ENCODE results near the gene EGR2.

EGR2 gene

DNA sequence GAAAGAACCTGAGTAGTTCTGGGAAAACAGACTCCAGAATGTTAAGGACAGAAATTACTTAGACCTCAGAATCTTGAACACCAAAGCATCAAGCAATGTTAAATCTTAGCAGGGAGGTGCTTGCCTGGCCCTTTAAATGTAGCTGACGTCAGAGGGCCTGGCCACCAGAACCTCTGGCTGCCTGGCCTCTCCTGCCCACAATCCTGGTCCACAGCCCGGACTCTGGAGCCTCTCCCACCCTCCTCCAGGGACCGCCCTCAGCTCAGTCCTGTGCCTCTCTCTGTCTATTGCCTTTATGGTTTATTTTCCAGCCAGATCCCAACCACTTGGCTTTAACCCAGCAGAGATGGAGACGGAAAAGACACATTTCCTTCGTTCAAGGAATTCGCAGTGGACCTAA lies 42.2 kb upstream of the EGR2 start:
- no peak overlapping the region for H3K4me2 ChIP-seq (ENCODE audit: insufficient read depth, low read length, poor library complexity, severe bottlenecking)
- no CpG with 5 or more reads among the region's 6 CpGs for WGBS, 2 donors (ENCODE audit: extremely low coverage in 2 of 2, insufficient read length in 2 of 2, insufficient replicate concordance in 1 of 2)

GRCh38 chr10:62856021-62856420 lies 39.9 kb upstream of the EGR2 start:
- no peak overlapping the region for H2AK5ac ChIP-seq (ENCODE audit: low read depth, low read length)
- H3K18ac ChIP-seq (ENCODE audit: low read length): no peak overlapping the region
- H2BK12ac ChIP-seq (ENCODE audit: low read length): no peak overlapping the region
- H3K9ac ChIP-seq (ENCODE audit: low read depth, low read length, poor library complexity): no peak overlapping the region
- H3K4ac ChIP-seq (ENCODE audit: low read length): no peak overlapping the region
- no peak overlapping the region for H2BK120ac ChIP-seq (ENCODE audit: low read depth, low read length)
- no peaks in the 10 kb centered on the region for H3K36me3 ChIP-seq (replicated peaks in 1 of 2; ENCODE audit: control insufficient read depth in 2 of 2, insufficient read depth in 2 of 2, low read length in 2 of 2)
- H3K4me1 ChIP-seq (ENCODE audit: control insufficient read depth in 2 of 2, insufficient read depth in 1 of 2, low read depth in 1 of 2, low read length in 2 of 2): peaks cover 0 to 8% of the 10 kb centered on the region in 2 donors
- no peak overlapping the region for H3K23ac ChIP-seq (ENCODE audit: low read depth, low read length, poor library complexity)
- no peak overlapping the region for H3K27ac ChIP-seq (replicated peaks; ENCODE audit: low read length)
- no peak overlapping the region for H3K4me3 ChIP-seq (ENCODE audit: low read length in 2 of 2)
- no peaks in the 10 kb centered on the region for H3K27me3 ChIP-seq (ENCODE audit: control insufficient read depth in 3 of 3, insufficient read depth in 3 of 3, low read depth in 1 of 3, low read length in 3 of 3)
- no peak overlapping the region for H2BK5ac ChIP-seq (ENCODE audit: low read length)
- H2AFZ ChIP-seq (ENCODE audit: low read length): no peak overlapping the region
- H3K79me1 ChIP-seq (ENCODE audit: low read depth, low read length): no peaks in the 10 kb centered on the region
- H3K14ac ChIP-seq (ENCODE audit: low read length): no peak overlapping the region
- no CpG with 5 or more reads among the region's 4 CpGs for WGBS, 2 donors (ENCODE audit: extremely low coverage in 2 of 2, insufficient read length in 2 of 2, insufficient replicate concordance in 1 of 2)
- H3K4me2 ChIP-seq (ENCODE audit: insufficient read depth, low read length, poor library complexity, severe bottlenecking): no peak overlapping the region
- no peaks in the 10 kb centered on the region for H3K9me3 ChIP-seq (replicated peaks in 1 of 2; ENCODE audit: control insufficient read depth in 2 of 2, insufficient read depth in 1 of 2, low read depth in 1 of 2, low read length in 2 of 2)
- no peak for DNase-seq (ENCODE audit: low spot score)
- no peak overlapping the region for H4K8ac ChIP-seq (ENCODE audit: low read depth, low read length)
- H2BK15ac ChIP-seq (ENCODE audit: low read length): no peak overlapping the region
- no peak overlapping the region for H4K91ac ChIP-seq (ENCODE audit: low read depth, low read length, poor library complexity)

More for the DNA sequence above, 42.2 kb upstream of the EGR2 start:
- Histone ChIP-seq H3K4ac (ENCODE audit: low read length) (no peak overlapping the region), H3K27ac (replicated peaks; ENCODE audit: low read length) (no peak overlapping the region), H3K4me1 (ENCODE audit: control insufficient read depth in 2 of 2, insufficient read depth in 1 of 2, low read depth in 1 of 2, low read length in 2 of 2) (peaks cover 0 to 11% of the 10 kb centered on the region in 2 donors), H3K9ac (ENCODE audit: low read depth, low read length, poor library complexity) (no peak overlapping the region), H4K91ac (ENCODE audit: low read depth, low read length, poor library complexity) (no peak overlapping the region), H3K27me3 (ENCODE audit: control insufficient read depth in 3 of 3, insufficient read depth in 3 of 3, low read depth in 1 of 3, low read length in 3 of 3) (no peaks in the 10 kb centered on the region), H2BK5ac (ENCODE audit: low read length) (no peak overlapping the region), H2BK15ac (ENCODE audit: low read length) (no peak overlapping the region), H3K14ac (ENCODE audit: low read length) (no peak overlapping the region), H2BK120ac (ENCODE audit: low read depth, low read length) (no peak overlapping the region), H3K23ac (ENCODE audit: low read depth, low read length, poor library complexity) (no peak overlapping the region), H2BK12ac (ENCODE audit: low read length) (no peak overlapping the region), H2AK5ac (ENCODE audit: low read depth, low read length) (no peak overlapping the region), H3K4me3 (ENCODE audit: low read length in 2 of 2) (no peak overlapping the region), H3K9me3 (replicated peaks in 1 of 2; ENCODE audit: control insufficient read depth in 2 of 2, insufficient read depth in 1 of 2, low read depth in 1 of 2, low read length in 2 of 2) (no peaks in the 10 kb centered on the region), H3K79me1 (ENCODE audit: low read depth, low read length) (no peaks in the 10 kb centered on the region), H2AFZ (ENCODE audit: low read length) (no peak overlapping the region), H3K36me3 (replicated peaks in 1 of 2; ENCODE audit: control insufficient read depth in 2 of 2, insufficient read depth in 2 of 2, low read length in 2 of 2) (no peaks in the 10 kb centered on the region), H3K18ac (ENCODE audit: low read length) (no peak overlapping the region), H4K8ac (ENCODE audit: low read depth, low read length) (no peak overlapping the region)
- DNase-seq (ENCODE audit: low spot score): no peak

DNA sequence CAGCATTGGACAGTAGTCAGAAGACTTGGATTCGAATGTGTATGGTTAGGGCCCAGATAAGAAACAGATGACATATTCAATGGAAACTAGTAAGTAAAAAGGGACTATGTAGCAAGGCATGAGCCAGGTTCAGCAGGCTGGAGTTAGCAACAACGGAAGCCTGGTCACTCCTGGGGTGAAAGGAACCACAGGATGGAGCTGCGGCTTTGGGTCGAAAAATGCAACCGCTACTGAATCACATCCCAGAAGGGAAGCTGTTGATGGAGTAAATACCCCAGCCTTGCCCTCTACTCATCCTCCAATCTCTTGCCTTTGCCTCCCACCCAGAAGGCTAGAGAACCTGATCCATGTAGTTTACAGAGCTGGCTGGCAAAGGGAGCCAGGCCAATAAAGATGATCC lies 37.5 kb upstream of the EGR2 start:
- H3K4ac ChIP-seq (ENCODE audit: low read length): no peak overlapping the region
- H3K79me1 ChIP-seq (ENCODE audit: low read depth, low read length): no peaks in the 10 kb centered on the region
- no peak overlapping the region for H2BK120ac ChIP-seq (ENCODE audit: low read depth, low read length)
- H3K4me1 ChIP-seq (ENCODE audit: control insufficient read depth in 2 of 2, insufficient read depth in 1 of 2, low read depth in 1 of 2, low read length in 2 of 2): no peaks in the 10 kb centered on the region
- H2AK5ac ChIP-seq (ENCODE audit: low read depth, low read length): no peak overlapping the region
- H3K9ac ChIP-seq (ENCODE audit: low read depth, low read length, poor library complexity): no peak overlapping the region
- H3K23ac ChIP-seq (ENCODE audit: low read depth, low read length, poor library complexity): no peak overlapping the region
- no peak overlapping the region for H4K91ac ChIP-seq (ENCODE audit: low read depth, low read length, poor library complexity)
- no peaks in the 10 kb centered on the region for H3K36me3 ChIP-seq (replicated peaks in 1 of 2; ENCODE audit: control insufficient read depth in 2 of 2, insufficient read depth in 2 of 2, low read length in 2 of 2)
- no peak for DNase-seq (ENCODE audit: low spot score)
- no peak overlapping the region for H2AFZ ChIP-seq (ENCODE audit: low read length)
- no peak overlapping the region for H3K4me2 ChIP-seq (ENCODE audit: insufficient read depth, low read length, poor library complexity, severe bottlenecking)
- H4K8ac ChIP-seq (ENCODE audit: low read depth, low read length): no peak overlapping the region
- H2BK5ac ChIP-seq (ENCODE audit: low read length): no peak overlapping the region
- H3K9me3 ChIP-seq (replicated peaks in 1 of 2; ENCODE audit: control insufficient read depth in 2 of 2, insufficient read depth in 1 of 2, low read depth in 1 of 2, low read length in 2 of 2): no peaks in the 10 kb centered on the region
- H3K27ac ChIP-seq (replicated peaks; ENCODE audit: low read length): no peak overlapping the region
- H2BK12ac ChIP-seq (ENCODE audit: low read length): no peak overlapping the region
- WGBS, 2 donors (ENCODE audit: extremely low coverage in 2 of 2, insufficient read length in 2 of 2, insufficient replicate concordance in 1 of 2): no CpG with 5 or more reads among the region's 5 CpGs
- no peak overlapping the region for H3K4me3 ChIP-seq (ENCODE audit: low read length in 2 of 2)
- H3K14ac ChIP-seq (ENCODE audit: low read length): no peak overlapping the region
- no peaks in the 10 kb centered on the region for H3K27me3 ChIP-seq (ENCODE audit: control insufficient read depth in 3 of 3, insufficient read depth in 3 of 3, low read depth in 1 of 3, low read length in 3 of 3)
- no peak overlapping the region for H3K18ac ChIP-seq (ENCODE audit: low read length)
- no peak overlapping the region for H2BK15ac ChIP-seq (ENCODE audit: low read length)

DNA sequence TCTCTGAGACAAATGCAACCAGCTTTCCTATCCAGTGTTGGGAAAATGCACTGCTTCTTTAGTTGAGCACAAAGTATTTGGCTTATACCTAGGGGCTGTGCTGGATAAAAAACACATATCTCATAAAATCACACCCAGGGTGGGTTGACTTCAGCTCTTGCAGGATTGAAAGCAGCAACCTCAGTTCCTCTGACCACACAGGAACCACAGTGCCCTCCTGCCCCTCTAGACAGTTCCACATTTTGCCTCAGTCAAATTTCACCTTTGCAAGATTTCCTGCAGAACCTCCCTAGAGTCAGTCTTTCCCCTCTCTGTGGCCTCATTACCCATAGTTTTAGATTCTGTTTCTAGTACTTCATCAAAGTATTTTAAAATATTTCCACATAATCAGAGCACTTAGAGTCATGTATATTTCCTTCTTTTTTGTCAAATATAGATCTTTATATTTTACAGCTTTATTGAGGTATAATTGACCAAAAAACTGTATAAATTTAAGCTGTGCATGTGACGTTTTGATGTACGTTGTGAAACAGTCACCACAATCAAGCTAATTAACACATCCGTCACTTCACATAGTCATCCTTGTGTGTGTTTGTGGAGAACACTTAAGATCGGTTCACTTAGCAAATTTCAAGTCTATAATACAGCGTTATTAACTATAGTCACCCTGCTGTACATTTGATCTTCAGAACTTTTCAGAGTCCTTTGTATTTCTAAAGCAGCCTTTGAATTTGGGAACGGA lies 37.0 kb upstream of the EGR2 start:
- no peaks in the 10 kb centered on the region for H3K36me3 ChIP-seq (replicated peaks in 1 of 2; ENCODE audit: control insufficient read depth in 2 of 2, insufficient read depth in 2 of 2, low read length in 2 of 2)
- no peak overlapping the region for H3K18ac ChIP-seq (ENCODE audit: low read length)
- H3K4ac ChIP-seq (ENCODE audit: low read length): no peak overlapping the region
- H3K4me3 ChIP-seq (ENCODE audit: low read length in 2 of 2): no peak overlapping the region
- H3K79me1 ChIP-seq (ENCODE audit: low read depth, low read length): no peaks in the 10 kb centered on the region
- H3K4me2 ChIP-seq (ENCODE audit: insufficient read depth, low read length, poor library complexity, severe bottlenecking): no peak overlapping the region
- no peaks in the 10 kb centered on the region for H3K4me1 ChIP-seq (ENCODE audit: control insufficient read depth in 2 of 2, insufficient read depth in 1 of 2, low read depth in 1 of 2, low read length in 2 of 2)
- no CpG with 5 or more reads among the region's 6 CpGs for WGBS, 2 donors (ENCODE audit: extremely low coverage in 2 of 2, insufficient read length in 2 of 2, insufficient replicate concordance in 1 of 2)
- DNase-seq (ENCODE audit: low spot score): no peak
- H3K9ac ChIP-seq (ENCODE audit: low read depth, low read length, poor library complexity): no peak overlapping the region
- no peak overlapping the region for H4K8ac ChIP-seq (ENCODE audit: low read depth, low read length)
- H3K14ac ChIP-seq (ENCODE audit: low read length): no peak overlapping the region
- no peak overlapping the region for H3K23ac ChIP-seq (ENCODE audit: low read depth, low read length, poor library complexity)
- H2BK12ac ChIP-seq (ENCODE audit: low read length): no peak overlapping the region
- H2BK5ac ChIP-seq (ENCODE audit: low read length): no peak overlapping the region
- H2BK15ac ChIP-seq (ENCODE audit: low read length): no peak overlapping the region
- no peaks in the 10 kb centered on the region for H3K9me3 ChIP-seq (replicated peaks in 1 of 2; ENCODE audit: control insufficient read depth in 2 of 2, insufficient read depth in 1 of 2, low read depth in 1 of 2, low read length in 2 of 2)
- no peak overlapping the region for H3K27ac ChIP-seq (replicated peaks; ENCODE audit: low read length)
- no peak overlapping the region for H2AK5ac ChIP-seq (ENCODE audit: low read depth, low read length)
- H4K91ac ChIP-seq (ENCODE audit: low read depth, low read length, poor library complexity): no peak overlapping the region
- no peak overlapping the region for H2BK120ac ChIP-seq (ENCODE audit: low read depth, low read length)
- no peak overlapping the region for H2AFZ ChIP-seq (ENCODE audit: low read length)
- H3K27me3 ChIP-seq (ENCODE audit: control insufficient read depth in 3 of 3, insufficient read depth in 3 of 3, low read depth in 1 of 3, low read length in 3 of 3): no peaks in the 10 kb centered on the region
